GM19397 (cell line): ENCODE data around the gene GRHL3.

ENCODE experiments used
- ATAC-seq: cut with Tn5 transposase; IDR thresholded peaks from one replicate; pipeline ENCODE4 v1.9.1; 2021; ENCODE audit warnings: mild to moderate bottlenecking, moderate library complexity; ENCODE audit not compliant: unreplicated experiment

The GRHL3 gene

DNA sequence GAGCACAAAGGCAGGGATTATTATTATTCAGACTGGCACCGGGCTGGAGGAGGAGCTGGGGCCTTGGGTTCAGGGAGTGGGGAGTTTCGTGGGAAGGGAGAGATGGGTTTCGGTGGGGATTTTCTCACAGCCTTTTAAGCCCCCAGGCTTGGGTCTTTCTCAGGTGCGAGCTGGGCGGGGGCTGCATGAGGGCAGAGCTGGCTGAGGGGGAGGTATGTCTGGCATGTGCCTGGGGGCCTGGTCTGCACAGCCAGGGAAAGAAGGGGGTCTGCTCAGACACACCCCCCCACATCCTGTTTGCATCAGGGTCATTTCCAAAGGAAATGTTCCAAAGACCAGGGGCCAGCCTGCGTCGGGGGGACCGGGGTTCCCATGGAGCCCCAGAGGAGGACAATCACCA, 21.6 kb downstream of the GRHL3 start:
- ATAC-seq: no peak

GRCh38 chr1:24341260-24341659, 22.1 kb downstream of the GRHL3 start:
- no peak for ATAC-seq

- ATAC-seq: no peak
These were observed 24.4 kb downstream of the GRHL3 start for GRCh38 chr1:24343412-24344089.

DNA sequence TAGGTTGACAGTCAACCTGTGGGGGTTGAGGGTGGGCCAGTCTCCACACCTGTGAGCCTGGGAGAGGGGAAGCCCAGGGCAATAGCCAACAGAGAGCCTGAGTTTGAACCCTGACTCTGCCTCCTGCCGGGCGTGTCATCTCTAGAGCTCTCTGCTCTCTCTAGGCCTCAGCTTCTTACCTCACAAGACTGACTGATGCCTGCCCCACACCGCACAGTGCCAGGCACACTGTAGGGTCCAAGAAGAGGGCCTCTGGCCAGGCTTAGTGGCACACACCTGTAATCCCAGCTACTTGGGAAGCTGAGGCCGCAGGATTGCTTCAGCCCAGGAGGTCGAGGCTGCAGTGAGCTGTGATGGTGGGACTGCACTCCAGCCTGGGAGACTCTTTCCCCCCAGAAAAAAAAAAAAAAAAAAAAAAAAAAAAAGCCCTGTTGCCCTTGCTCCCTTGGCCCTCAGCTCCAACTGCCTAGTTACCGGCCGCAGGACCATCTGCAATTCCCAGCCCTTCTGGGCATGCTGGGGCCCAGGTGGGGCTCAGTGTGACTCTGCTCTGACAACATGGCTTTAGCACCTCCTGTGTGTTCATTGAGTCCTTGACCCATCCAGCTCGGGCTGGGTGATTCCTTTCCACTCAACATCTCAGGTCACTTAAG, 25.1 kb downstream of the GRHL3 start:
- ATAC-seq: no peak

- ATAC-seq: no peak
These were observed 26.2 kb downstream of the GRHL3 start for GRCh38 chr1:24345334-24345733.

DNA sequence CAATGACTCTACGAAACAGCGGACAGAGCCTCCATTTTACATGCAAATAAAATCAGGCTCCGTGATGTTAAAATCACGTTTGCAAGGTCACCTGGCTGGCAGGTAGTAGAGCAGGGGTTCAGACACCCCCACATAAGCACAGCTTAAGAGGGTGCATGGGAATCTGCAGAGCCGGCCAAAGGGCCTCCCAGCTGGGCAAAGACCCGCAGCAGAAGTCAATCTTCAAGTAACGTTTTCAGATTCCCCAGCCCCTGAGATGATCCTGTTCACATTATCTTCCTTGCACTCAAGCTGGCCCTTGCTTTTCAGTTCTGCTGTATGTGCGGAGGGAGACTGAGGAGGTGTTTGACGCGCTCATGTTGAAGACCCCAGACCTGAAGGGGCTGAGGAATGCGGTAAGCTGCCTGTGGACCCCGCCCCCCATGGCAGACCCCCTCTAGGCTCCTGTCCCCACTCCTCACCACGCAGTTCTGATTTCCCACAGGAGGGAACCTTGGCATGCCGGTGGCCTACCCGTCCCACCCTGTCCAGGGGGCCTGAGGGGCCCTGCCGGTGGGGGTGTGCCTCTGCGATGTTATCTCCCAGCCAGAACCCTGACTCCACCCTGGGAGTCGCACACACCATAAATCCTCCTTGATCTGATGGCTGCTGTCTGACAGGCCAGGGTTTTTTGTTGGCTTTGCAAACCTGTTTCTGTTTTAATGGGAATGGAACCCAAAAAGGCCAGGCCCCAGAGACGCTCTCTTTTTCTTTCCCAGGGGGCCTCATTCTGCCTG, 28.2 kb downstream of the GRHL3 start:
- no peak for ATAC-seq

GRCh38 chr1:24348196-24348595, 29.0 kb downstream of the GRHL3 start:
- no peak for ATAC-seq

GRCh38 chr1:24349891-24350290, 30.7 kb downstream of the GRHL3 start:
- no peak for ATAC-seq

DNA sequence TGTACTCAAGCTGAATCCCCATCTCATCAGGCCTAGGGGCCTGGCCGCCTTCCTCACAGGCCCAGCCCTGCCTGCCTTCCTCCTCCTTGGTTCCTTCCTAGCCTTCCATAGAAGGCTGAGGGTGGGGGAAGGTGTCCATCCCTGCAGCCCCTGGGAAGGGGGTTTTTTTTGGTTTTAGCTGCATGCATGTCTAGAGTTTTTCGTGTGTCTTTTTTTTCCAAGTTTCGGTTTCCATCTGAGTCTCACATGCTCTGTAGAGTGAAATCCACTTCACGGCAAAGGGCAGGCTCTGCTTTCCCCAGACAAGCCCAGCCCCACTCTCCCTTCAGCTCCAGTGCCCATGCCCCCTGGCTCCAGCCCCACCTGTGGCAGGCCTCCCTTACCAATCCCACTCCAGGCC, 32.1 kb downstream of the GRHL3 start:
- no peak for ATAC-seq

DNA sequence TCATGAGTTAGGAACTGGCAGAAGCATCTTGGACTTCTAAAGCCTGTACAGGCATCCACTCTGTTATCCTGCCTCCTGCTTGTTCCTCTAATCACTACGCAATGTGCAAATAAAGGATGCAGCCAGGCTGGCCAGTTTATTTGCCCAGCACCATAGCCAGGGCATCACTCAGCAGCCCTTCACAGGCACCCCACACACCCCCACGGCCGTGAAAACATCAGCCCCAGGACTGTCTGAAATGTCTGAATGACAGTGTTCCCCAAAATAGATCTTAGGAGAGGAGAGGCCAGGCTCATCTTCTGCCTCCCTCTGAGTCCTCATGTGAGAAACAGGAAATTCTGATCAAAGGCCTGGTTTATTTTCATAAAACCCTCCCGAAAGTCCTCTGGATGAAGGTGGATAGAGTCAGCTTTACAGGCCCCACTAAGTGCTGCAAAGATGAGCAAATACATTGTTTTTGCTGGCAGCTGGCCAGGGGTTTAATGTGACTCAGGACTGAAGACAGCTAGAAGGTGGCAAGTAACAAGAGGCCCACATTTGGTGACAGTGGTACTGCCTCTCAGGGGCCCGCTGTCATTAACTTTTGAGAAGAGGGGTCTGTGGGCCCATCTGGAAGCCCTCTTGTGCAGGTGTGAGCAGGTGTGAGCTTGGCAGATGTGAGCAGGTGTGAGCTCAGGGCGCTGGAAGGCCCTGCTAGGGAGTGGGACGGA, 32.9 kb downstream of the GRHL3 start:
- ATAC-seq: no peak

DNA sequence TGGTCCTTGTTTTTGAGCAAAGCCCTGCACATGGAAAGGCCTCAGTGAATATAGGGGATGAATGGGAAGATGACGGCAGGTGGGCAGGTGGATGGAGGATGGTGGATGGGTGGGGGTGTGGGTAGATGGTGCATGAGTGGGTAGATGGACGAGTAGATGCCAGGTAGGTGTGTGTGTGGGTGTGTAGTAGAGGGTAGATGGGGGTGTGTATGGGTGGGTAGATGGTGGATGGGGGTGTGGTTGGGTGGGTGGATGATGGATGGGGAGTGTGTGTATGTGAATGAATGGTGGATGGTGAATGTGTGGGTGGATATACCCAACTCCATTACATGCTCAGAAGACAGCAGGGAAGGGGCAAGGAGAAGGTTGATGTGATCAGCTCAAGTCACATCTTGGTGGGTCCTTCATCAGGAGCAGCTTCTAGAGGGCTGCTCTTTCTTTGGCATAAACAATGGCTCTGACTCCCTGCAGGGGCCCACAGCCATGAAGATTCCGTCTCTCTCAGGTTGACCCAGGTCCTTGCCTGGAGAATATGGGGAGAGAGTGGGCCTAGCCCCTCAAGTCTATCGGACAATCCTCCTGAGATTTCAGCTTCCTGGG, 34.2 kb downstream of the GRHL3 start:
- no peak for ATAC-seq

DNA sequence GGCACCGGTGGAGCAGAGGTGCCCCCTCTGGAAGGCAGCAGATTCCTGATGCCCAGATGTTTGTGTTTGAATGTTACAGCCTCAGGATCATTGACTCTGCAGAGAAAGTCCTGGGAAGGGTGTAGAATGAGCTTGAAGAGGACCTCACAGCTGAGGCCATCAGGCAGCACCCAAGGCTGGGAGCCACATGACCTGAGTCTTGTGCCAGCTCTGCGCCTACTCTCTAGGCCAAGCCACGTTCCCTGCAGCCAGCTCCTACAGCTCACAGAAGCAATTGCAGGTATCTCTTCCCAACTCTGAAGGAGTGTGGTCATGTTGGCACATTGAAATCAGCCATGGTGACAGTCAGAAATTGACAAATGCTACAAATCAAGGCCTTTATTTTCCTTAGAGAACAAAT, 36.3 kb downstream of the GRHL3 start:
- no peak for ATAC-seq

GRCh38 chr1:24357038-24357437, 37.9 kb downstream of the GRHL3 start:
- ATAC-seq: no peak

DNA sequence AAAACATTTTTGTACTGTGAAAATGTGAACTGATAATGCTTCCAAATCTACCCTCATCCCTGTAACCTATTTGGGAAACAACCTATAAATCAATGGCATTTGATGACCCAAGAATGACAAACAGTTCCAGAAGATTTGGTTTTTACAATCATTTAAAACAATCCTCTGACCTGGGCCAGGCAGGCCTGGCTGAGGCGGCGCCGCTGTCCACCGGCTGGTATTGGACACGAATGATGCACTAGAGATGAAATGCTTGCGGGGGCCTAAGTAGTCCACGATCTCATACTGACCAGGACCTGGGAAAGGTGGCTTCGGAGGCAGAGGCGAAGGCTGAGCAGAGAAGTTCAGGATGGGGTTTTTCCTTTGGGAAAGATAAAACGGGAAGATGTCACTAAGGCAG, 41.5 kb downstream of the GRHL3 start:
- no peak for ATAC-seq

- ATAC-seq: no peak
These were observed 42.7 kb downstream of the GRHL3 start for GRCh38 chr1:24361811-24362210.

DNA sequence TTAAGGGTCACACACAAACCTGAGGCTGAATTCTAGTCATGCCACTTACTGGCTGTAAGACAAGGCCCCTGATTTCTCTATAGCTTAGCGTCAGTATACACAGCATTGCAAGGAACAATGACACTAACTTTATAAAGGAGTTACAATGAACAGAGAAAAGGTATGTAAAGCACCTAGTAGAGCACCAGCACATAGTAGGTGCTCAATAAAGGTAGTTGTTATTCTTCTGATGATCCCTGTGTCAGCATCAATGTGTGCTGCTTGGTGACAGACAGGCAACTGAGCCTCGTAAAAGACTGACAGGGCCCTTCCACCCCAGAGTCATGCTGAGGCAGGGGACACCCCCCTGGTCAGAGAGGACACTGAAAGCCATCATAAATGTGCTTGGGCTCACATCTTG, 43.2 kb downstream of the GRHL3 start:
- no peak for ATAC-seq

GRCh38 chr1:24362982-24363614, 43.9 kb downstream of the GRHL3 start:
- no peak for ATAC-seq

DNA sequence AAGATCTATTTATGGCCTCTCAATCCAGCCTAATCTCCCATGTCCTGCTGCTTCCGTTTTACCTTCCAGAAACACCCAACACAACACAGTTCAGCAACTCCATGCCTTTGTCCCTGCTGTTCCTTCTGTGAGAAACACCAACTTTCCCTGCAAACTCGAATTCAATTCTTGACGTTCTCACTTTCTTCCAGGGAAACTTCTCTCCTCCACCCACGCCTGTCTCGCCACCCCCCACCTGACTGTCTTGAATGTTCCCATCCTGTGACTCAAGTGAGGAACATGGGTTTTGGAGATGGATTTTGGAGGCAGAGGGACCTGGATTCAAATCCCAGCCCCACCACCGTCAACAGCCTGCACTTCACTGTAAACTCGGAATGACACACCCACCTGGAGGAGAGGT, 44.8 kb downstream of the GRHL3 start:
- no peak for ATAC-seq

- ATAC-seq: no peak
These were observed 45.4 kb downstream of the GRHL3 start for GRCh38 chr1:24364605-24364974.

DNA sequence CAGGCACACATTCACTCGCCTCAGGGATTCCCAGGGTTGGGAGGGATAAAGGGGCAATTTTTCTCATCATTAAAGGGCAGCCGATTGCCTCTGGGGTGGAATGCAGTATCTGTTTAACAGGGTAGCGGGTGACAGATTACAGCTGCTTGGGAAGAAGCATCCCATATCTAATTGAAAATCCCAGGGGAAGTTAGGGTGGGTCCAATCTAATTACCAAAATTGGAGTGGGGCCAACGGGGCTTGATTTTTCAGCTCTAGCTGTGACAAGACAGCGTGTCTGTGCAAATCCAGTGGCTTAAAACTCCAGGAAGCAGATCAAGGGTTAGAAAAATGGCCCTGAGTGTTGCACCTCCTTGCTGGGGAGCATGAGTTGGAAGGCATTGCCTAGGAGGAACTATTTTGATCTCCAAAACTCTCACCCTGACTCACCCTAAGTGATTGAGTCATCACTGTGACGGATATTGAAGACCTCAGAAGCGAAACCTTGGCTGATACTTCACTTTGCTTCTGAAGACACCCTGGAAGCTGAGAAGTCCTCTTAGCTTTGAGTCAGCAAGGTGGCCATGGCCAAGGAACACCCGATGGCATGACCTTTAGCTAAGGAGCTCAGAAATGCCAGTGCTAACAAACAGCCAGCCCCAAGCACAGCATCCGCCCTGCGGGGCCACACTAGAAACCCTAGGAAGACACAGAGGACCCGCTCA, 46.0 kb downstream of the GRHL3 start:
- no peak for ATAC-seq
